Glomerular endothelial cell (primary cell): ENCODE results near the gene PYGL. TPM values are rescaled to one million over a fixed set of nuclear protein-coding genes. Genes with fewer than 3 reads are reported as not detected.
"Not testable (repeated sequence)": the region's sequence is repeated elsewhere in the genome, so short reads cannot be mapped to it uniquely, and the experiment has no call there.

Source experiments
- DNase-seq: peaks from one replicate; pipeline ENCODE4 v3.0.0-alpha.2; 2011; ENCODE audit warnings: low read depth, low spot score; ENCODE audit errors: extremely low read depth
- total RNA-seq: library from RNA; depleted of rRNA; stranded (reverse); fragments of >200 nt; gene quantifications from 2 replicates; pipeline ENCODE4 v1.2.3, GENCODE V29; 2015

Gene PYGL
- 46.8 and 69.1 TPM in 2 replicates for total RNA-seq

DNA sequence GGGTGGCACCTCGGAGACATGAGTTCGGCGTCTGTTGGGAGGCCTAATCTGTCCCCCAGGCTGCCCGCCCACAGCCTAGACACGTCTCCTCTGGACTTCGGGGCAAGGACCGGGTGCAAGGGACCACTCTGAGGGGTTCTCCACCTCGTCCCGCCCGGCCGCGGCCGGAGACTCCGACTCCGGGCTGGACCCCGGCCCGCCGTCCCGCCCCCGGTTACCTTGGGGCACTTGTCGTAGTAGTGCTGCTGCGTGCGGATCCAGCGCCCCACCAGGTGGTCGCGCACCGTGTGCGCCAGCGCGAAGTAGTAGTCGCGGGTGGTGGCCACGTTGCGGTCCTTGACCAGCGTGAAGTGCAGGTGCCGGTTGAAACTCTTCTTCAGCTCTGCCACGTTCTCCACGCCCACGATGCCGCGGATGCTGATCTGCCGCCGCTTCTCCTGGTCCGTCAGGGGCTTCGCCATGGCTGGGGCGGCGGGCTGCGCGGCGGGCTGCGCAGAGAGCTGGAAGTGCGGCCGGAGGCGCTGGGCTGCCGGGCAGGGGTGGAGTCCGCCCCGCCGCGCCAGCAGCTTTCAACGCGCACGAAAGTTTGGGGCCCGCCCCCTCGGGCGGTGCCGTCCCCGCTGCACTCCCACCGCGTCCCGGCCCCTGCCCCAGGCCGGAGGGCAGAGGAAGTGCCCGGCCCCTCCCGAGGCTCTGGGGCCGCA lies at the start of gene PYGL:
PYGL (minus strand) TSS at position 541 of the 704 bp plus-strand sequence; CDS start at position 461, 80 bp downstream.
- DNase-seq = no peak

DNA sequence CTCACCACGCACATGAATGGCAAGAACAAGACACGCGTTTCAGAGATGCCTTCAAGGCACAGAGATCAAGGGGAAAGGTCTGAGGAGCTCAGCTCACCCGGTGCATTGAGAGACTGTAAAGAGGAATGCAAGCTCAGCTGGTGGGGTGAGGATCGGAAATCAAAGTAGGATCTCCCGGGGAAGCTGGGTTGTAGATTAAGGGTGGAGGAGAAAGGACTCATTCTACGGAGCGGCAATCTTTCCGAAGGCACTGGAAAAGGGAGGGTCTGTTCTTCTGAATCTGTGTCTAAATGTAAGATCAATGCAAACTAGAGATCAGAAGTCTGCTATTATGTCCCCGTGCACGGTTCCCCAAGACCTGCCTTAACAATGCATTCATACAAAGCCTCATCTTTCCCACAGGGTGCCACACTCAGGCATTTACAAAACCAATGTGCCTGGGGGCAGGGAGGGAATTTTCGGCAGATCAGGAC lies 41.6 kb upstream of the PYGL start:
- DNase-seq = no peak

DNA sequence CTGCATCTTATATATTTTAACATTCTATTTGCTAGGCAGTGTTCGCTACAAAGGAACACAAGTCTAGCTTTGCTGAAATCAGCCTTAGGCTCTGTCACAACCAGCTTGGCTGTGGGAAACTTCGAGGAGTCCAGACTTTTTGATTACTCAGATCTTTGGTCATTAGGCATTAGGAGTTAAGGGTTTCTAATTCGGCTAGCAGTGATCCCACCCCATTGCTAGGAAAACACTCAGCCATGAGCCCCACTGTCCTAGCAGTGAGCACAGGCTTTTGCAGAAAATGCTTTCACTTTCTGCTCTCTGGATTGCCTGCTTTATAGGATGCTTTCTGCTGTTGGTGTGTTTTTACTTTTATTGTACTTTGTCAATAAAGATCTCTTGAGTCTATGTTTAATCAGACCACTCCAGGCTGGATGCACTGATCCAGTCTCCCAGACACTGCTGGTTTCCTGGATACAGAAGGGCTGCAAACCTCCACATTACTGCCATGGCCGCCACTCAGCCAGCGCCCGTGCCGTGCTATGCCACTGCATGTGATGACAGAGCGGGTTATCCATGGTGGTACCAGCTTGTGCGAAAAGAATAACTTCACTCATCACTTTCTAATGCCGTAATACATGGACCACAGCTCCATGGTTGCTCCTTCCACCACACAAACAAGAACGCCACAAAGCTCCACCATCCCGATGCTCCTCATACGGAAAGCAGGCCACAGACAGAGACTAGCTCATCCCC lies 41.0 kb upstream of the PYGL start:
- DNase-seq = no peak

DNA sequence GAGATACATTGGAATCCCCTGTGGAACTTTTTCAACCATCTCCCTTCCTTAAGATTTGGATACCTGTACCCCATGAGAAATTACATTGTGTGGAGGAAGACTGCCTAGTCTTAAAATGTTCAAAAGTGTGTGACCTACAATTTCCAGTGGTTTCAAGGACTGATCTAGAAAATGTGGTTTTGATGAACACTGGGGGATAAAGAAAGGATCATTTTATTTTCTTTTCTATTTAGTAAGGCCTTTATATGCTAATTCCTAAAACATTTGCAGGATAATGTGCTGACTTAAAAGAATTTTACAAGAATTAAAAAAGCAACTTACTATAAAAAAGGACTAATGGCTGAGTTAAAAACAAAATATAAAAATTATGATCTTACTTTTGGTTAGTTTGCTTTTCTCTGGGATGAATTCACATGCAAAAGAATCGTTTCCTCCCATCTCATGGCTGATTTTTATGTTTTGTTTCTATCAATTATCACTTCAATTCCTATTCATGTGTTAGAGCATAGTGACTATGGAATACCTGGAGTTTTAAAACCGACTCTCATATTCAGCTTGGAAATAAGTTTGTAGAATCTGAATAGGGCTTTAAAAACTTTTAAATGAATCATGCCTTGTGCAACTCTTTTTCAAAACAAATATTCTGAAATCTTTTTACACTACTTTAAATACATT lies 39.9 kb upstream of the PYGL start:
- no peak for DNase-seq

DNA sequence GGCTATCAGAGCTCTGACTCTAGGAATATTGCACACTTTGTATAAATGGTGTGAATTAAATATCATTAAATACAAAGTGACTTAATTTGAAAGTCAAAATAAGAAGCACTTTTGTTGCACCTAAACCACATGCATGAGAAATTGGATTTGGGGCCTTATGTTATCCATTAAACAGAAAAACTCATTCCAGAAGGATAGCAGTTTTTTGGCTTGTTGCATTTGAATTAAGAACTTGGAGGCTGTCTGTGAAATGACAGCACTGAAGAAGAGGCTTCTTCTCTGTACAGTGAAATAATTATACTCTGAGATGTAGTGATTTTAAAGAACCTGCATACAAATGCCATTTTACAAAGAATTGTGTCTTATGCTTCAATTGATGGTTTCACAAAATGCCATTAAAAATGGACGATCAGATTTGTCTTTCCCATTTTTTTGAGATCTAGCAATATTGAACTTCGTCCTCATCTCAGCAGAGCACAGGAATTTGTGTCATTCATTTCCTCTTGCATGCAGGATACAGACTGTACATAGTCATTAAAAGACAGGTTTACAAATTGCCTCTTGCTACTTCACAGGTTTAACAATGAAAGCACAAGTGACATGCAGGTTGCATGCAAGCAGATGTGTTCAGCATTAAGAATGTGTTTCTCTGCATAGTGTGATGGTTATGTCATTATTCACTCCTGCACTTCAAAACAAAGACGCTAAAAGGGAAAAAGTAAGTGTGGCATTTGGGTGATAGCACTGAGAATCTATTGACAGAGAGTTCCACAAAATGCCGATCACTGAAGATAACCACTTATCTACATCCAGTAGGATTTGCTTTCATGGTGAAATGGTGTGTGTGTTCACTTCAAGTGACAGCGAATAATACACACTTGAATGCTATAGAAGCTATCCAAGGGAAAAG lies 35.9 kb upstream of the PYGL start:
- DNase-seq = no peak

DNA sequence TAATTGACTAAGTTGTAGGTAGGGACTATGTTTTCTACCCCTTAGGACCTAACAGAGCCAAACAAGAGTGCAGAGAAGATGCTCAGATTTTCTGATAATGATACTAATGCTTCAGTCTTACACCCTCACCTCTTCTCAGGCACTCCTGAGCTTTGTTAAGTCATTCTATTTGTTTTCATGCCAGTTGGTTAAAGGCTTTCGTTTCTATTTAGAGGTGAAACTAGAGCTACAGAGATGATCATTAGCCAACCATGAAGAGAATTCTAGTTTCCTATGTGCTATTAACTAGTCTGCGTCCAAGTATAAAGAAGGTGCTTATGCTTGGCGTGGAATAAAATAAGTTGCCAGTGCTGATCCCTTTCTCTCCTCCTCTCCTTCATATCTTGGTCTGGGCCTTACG lies 34.6 kb upstream of the PYGL start:
- no peak for DNase-seq

DNA sequence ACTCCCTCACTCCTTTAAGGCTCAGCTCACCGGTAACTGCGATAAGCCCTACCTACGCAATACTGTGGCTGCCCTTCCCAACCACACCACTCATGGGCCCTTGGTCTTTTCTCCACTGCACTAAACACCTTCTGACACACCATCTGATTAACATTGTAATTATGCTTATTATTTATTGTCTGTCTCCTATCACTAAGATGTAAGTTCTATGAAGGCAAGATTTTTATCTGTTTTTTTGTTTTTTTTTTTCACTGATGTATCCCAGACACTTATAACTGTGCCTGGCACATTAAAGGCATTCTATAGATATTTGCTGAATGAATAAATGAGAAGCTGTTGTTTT lies 34.2 kb upstream of the PYGL start:
- DNase-seq = no peak

DNA sequence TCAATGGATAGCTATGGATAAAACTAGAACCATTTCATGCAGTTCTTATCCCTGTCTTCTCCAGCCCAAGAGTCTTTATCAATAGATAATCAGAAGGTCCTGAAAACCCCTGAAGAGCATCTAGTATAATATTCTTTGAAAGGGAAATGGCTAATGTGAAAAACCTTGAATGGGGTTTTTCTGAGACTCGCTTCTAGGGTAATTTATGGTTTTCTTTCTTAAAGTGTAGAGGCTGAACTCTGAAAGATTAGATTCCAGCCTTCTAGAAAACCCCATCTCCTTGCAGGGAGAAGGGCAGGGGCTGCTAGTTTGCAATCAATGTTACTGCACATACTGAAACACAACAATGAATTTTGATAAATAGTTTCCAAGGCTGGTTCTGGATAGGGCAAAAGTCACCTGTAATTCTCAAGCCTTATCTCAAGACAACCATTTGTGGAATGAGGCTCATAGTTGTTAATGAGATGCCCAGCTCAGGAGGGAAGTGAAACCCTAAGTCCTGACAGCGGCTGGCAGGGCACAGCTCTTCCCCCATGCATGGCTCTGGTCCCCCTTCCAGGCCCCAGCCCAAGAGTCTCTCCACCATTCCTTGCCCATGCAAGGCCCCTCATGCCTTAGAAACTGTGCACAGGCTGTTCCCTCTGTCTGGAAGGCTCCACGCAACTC lies 33.7 kb upstream of the PYGL start:
- DNase-seq = no peak

DNA sequence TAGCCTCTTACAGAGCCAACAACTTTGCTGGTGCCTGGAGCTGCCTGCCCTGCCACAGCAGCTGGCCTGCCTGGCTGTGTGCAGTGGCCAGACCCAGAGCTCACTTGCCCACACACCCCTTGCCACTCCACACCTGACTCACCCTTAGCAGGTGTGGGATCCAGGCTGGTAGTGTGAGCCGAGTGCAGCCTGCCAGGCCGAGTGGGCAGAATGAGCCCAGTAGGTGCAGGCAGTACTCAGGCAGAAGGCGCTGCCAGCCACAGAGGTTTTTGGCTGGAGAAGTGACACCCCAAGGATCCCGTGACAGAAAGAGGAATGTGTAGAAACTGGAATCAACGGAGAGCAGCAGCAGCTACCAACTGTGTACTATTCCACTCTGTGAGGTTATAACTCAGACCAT lies 29.8 kb upstream of the PYGL start:
- DNase-seq = no peak

DNA sequence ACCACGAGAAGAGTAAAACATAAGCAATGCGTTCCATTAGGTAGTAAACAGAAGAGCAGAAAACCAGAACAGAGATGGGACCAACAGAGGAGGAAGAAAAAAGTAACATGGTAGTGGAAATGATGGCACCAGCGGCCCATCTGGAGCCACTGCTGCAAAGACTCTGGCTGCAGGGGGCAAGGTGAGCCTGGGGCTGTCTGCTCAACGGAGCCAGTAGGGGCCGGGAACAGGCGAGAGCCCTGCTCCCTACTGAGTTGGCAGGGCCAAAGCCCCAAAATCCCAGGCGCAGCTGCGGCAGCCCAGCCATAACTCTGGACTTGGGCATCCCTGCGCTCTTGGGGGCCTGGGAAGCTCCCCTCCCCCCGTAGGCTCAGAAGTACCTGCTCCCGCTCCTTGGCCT lies 28.5 kb upstream of the PYGL start:
- DNase-seq = no peak

DNA sequence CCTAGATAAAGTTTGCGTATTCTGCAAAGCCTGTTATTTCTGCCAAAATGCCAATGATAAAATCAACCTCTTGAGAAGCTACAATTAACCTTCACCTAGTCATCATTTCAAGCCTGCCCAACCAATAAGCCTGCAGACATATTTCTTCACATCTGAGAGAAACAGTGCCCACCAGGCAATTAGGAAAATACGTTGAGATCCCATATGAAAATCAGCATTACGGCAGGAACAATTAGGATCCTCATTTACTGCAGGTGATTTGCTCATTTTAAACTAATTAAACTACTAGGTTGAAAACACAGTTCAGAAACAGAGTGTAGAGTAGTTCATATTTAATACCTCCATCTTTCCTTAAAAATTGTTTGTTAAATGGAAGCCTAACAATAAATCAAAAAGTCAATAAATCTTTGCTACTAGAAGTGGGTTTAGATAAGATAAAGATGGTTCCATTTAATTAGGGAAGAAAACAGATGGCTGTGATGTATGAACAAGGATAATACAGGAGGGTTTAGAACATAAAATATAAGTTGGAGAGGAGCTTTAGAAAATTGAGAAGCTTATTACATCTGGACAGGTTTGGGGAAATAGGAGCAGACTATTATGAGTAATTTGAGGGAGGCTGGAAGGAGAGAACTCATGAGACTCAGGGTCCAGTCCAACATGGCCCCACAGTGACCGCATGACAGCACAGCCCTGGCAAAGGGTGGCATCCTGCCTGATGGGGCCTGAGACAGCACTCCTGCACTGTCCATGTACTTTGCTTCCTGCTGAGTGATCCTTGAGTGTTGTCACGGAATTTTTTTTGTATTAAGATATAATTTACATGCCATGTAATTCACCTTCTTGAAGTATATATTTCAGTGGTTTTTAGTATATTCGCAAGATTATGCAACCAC lies 26.9 kb upstream of the PYGL start:
- DNase-seq = no peak

DNA sequence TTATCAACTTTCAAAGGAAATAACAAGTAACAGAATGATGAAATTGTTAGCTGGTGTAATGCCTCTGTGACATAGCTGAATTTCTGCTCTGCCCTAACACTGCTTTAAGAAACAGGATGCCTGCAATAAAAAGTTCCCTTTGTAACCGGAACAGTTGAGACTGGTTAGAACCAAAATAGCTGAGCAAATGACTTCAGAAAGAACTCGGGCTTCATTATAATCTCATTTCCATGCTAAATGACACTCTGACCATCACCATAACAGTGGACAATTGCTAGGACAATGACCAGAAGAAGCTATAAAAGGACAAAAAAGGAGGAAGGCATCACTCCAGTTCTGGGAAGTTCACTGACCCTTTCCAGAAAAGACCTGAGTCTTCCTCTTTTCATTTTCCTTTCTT lies 23.5 kb upstream of the PYGL start:
- DNase-seq = no peak

DNA sequence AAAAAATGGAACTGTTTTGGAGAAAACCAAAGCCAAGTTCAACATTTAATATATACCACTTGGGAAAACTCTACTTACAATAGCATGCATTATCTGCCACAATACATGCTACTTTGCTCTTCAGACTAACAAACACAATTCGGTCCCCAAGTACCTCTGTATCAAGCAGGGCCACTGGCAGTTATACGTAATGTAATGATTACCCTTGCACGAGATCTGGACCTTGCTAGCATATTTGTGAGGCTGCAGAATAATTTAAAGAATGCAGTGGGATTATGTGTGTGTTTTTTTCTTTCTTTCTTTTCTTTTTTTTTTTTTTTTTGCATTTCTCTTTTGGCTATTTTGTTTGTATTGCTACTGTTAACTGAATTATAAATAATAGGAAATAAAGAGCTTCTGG lies 22.8 kb upstream of the PYGL start:
- no peak for DNase-seq

DNA sequence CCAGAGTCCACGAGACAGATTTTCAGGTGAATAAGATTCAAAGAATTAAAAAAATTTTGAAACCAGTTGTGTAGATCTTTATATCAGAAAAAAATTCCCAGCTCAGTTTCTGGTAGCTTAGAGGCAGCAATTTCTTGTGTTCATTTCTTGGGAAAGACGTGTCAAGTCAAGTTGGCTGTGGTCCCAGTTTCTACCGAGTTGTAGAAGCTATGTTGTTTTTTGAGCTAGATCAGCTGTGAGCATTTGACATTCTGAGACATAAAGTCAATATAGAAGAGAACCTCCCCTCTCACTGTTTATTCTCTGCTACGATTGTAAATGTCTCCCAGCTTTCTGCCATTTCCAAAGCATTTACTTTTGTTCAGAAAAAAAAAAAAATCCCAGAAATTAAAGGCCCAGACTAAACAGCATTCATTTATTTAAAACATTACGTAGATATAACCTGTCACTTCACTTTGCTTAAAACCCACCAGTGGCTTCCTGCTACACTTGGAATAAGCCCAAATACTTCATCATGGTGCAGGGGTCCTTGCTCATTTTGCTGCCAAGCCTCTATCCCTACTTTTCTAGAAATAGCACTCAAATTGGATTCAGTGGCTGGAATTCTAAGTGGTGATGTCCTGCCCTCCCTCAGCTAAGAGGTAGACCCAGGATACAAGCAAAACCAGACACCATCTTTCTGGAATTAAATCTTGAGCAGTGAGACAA lies 20.6 kb upstream of the PYGL start:
- peak; percentile 82 for DNase-seq

DNA sequence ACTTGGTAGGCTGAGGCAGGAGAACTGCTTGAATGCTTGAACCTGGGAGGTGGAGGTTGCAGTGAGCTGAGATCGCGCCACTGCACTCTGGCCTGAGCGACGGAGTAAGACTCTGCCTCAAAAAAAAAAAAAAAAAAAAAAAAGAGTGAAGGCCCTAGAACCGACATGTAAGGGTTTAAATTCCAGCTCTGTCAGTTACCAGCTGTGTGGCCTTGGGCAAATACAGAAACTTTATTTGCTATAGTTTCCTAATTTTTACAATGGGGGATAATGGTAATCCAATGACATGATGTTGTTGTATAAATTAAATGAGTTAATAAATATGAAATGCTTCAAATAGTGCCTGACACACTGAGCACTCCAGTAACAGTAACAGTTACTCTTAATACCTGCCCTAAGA lies 19.6 kb upstream of the PYGL start:
- DNase-seq = no peak

DNA sequence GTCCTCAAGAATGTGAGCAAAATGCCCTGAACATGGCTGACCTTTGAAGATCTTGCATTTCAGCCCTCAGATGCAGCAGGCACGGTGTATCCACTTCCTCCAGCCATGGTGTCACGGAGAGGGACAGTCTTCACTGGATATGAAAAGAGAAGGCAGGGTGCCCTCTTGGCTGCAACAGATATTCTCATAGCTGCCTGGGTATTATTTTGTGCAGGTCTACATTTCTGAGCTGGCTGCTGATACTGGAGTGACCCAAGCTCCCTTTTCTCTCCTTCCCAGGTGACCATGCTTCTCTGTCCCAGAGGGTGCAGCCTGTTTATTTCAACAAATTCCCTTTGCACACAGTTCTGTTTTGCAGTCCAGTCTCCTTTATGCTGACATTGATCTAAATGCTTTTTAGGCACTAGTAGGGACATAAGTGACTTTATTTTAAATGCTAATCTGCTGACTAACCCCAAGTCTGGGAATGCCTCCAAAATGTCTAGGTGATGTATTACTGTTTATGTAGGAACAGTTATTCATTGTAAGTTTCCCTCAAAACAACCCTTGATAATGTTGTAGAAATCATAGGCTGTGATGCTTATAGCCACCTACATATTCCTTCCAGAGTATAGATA lies 17.4 kb upstream of the PYGL start:
- DNase-seq = peak; percentile 82

DNA sequence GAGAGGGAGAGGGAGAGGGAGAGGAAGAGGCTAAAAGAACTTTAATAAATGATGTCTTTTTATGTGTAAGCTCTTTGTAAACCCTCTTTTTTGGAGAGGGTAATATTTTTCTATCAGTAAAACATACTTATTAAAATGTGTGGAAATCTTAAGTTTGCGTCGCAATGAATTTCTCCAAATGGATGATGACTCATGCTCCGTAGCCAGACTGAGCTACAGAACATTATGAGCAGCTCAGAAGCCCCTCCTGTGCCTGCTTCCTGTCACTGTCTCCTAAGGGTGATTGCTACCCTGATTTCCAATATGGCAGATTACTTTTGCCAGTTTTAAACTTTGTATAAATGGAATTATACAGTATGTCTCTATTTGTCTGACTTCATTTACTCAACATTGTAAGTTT lies 13.0 kb upstream of the PYGL start:
- no peak for DNase-seq

DNA sequence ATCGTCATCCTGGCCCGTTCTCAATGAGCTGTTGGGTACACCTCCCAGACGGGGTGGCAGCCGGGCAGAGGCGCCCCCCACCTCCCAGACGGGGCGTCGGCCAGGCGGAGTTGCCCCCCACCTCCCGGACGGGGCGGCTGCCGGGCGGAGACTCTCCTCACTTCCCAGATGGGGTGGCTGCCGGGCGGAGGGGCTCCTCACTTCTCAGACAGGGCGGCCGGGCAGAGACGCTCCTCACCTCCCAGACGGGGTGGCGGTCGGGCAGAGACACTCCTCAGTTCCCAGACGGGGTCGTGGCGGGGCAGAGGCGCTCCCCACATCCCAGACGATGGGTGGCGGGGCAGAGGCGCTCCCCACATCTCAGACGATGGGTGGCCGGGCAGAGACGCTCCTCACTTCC lies 12.1 kb upstream of the PYGL start:
- DNase-seq = not testable (repeated sequence)
